Measurements from ENCODE around the gene SRPX2.
"Not testable (repeated sequence)": the region's sequence is repeated elsewhere in the genome, so short reads cannot be mapped to it uniquely, and the experiment has no call there.

The SRPX2 gene

DNA sequence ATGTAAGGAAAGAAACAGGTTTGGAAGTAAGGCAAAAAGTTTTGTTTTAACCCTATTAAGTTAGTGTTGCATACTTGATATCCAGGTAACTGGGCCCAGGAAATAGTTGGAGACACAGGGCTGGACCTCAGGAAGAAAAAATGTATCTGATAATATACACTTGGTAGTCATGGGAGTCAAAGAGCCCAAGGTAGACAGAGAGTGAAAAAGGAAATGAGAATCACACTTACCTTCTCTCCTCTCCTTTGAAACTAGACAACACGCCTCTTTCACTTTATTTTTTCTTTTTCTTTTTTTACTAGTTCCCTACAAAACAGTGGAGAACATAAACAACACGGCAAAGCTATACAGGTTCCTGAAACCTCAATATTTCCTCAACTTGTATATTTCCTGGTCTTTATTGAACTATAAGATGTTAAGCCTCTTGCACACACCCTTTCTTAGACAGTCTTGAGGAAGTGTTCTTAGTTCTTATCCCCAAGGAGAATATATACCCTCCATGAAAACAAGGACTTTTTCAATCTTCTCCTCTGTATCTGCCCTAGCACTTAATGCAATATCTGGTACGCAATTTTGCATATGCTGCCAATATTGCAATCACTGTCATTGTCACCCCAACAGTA lies 60.7 kb downstream of the SRPX2 start:
- DNase-seq, result no peak

DNA sequence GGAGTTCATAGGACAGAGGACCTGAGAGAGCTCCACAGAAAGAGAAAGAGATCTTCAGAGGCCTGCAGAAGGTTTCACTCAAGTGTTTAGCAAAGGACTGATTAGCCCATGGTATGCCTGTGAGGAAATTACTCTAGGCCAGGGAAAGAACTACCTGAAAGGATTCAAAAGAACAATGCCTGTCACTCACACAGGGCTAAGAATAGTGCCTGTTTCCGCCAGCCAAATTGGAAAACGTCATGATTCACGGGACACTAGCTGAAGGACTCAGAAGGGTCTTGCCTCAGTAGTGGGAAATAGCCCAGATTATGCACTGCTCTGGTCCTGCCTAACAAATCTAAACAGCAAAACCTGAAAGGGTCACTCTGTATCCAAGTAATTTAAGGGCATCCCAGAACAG lies 66.8 kb downstream of the SRPX2 start:
- no peak for DNase-seq

DNA sequence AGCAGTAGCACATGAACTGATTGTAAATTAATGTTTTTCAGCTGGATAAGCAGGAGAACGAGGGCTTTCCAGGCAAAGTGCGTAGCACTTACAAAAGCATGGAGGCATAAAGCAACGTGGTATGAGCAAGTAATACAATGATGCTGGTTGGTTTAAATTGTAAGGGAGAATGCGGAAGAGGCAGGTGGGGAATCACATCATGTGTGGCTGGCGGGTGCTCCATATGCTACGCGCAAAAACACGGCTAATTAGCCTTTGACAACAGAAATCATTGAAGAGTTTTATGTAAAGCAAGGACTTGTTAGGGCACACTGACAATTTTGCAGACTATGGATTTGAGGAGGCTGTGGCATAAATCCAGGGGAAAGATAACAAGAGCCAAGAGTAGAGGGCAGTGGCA lies 73.4 kb downstream of the SRPX2 start:
- no peak for DNase-seq

DNA sequence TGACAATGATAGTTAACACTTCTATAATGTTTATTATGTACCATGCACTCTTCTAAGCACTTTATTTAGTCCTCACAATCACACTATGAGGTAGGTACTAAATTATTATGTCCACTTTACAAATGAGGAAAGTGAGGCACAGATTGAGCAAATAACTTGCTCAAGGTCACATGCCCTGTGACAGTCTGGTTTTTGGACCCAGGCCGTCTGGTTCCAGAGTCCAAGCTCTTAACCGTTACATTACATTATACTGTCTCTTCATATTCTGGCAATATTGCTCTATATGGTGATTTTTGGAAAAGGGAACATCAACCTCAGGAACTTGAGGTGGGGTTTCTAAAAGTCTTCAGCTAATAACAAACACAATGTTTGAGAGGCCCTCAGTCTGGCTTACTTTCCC lies 75.1 kb downstream of the SRPX2 start:
- no peak for DNase-seq

DNA sequence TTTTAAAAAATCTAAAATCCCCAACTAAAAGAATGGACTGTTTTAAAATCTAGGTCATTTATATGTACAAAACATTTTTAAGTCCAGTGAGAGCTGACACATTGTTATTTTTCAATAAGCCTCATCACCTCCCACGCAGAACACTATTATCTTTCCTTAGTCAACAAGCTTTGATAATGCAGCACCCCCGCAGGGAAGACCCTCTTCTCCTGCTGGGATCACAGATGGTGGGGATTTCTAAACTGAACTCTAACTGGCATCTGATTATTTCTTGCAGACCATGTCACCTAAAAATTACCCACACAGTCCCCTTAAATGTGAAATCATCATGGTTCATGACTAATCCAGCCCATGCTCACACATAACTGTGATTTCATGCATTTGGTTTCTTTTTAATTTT lies 76.3 kb downstream of the SRPX2 start:
- DNase-seq, result no peak

DNA sequence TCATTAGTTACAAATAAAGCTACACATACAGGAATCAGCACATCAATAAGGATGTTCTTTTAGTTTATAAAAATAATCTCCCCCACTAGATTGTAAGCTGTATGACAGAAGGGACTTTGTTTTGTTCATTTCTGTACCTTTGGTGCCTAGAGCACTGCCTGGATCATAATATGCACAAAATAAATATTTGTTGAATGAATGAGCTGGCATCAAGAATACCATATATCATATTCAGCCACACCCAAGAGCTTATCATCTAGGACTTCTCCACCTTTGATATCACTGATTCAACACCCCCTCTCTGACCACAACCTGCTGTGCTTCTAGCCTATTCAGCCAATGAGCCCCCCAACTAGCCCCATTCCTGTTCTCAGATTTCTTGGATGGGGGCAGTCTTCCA lies 77.3 kb downstream of the SRPX2 start:
- DNase-seq, result no peak

DNA sequence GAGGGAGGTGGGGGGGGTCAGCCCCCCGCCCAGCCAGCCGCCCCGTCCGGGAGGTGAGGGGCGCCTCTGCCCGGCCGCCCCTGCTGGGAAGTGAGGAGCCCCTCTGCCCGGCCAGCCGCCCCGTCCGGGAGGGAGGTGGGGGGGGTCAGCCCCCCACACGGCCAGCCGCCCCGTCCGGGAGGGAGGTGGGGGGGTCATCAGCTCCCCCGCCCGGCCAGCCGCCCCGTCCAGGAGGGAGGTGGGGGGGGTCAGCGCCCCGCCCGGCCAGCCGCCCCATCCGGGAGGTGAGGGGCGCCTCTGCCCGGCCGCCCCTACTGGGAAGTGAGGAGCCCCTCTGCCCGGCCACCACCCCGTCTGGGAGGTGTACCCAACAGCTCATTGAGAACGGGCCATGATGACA lies 80.0 kb downstream of the SRPX2 start:
- DNase-seq, result not testable (repeated sequence)

All from RPMI8226 (cell line).